H1 (cell line): ENCODE measurements around the gene RSF1. TPM values are rescaled to one million over a fixed set of nuclear protein-coding genes. Genes with fewer than 3 reads are reported as not detected.

ENCODE experiments used
- CBX8 ChIP-seq: fragments of 300-800, 300-1000 bp; sonication (generic); IDR thresholded peaks from 2 replicates; pipeline ENCODE4 v1.7.1; 2016; ENCODE audit warnings: low read depth, low read length, borderline replicate concordance
- CHD1 ChIP-seq: IDR thresholded peaks from 2 replicates; pipeline ENCODE4 v1.6.1; 2012; ENCODE audit warnings: low read depth, low read length, improper control_type of control experiment
- GTF2F1 ChIP-seq: IDR thresholded peaks from 2 replicates; pipeline ENCODE4 v1.6.1; 2012; ENCODE audit warnings: low read depth, low read length, improper control_type of control experiment, borderline replicate concordance
- KDM4A ChIP-seq: IDR thresholded peaks from one replicate; pipeline ENCODE4 v1.7.1; 2012; ENCODE audit warnings: low read depth, mild to moderate bottlenecking, moderate library complexity, low read length, inconsistent platforms; ENCODE audit not compliant: severe bottlenecking
- KDM5A ChIP-seq: fragments of 200-600 bp; IDR thresholded peaks from 2 replicates; pipeline ENCODE4 v1.7.1; 2012; ENCODE audit warnings: mild to moderate bottlenecking, low read length, inconsistent platforms, mixed read lengths
- NANOG ChIP-seq: IDR thresholded peaks from 2 replicates; pipeline ENCODE4 v1.6.1; 2011; ENCODE audit warnings: low read length, low read depth, mild to moderate bottlenecking, inconsistent platforms; ENCODE audit not compliant: insufficient read depth, poor library complexity, severe bottlenecking
- PHF8 ChIP-seq: fragments of 200-600 bp; sonication (generic); conservative IDR thresholded peaks from 2 replicates; pipeline ENCODE4 v1.7.1; 2012; ENCODE audit warnings: low read depth, mild to moderate bottlenecking, inconsistent platforms, low read length, moderate library complexity
- POLR2A ChIP-seq, 2 experiments: IDR thresholded peaks; 1 replicate in 1 of 2; 2 replicates in 1 of 2; pipeline ENCODE4 v1.6.1; 2011; ENCODE audit warnings: low read depth in 2 of 2, low read length in 2 of 2, mild to moderate bottlenecking in 2 of 2; ENCODE audit errors: control extremely low read depth in 1 of 2
- SIRT6 ChIP-seq: IDR thresholded peaks from one replicate; pipeline ENCODE4 v1.7.1; 2012; ENCODE audit warnings: low read length, inconsistent platforms
- SIX5 ChIP-seq: IDR thresholded peaks from 2 replicates; pipeline ENCODE4 v1.6.1; 2011; ENCODE audit warnings: mild to moderate bottlenecking, low read depth, low read length
- SP1 ChIP-seq: IDR thresholded peaks from 2 replicates; pipeline ENCODE4 v1.6.1; 2011; ENCODE audit warnings: low read depth, low read length
- SP2 ChIP-seq: IDR thresholded peaks from 2 replicates; pipeline ENCODE4 v1.6.1; 2012; ENCODE audit warnings: mild to moderate bottlenecking, low read length, inconsistent platforms
- SRF ChIP-seq: IDR thresholded peaks from 2 replicates; pipeline ENCODE4 v1.6.1; 2011; ENCODE audit warnings: mild to moderate bottlenecking, low read depth, low read length, moderate library complexity
- TEAD4 ChIP-seq: IDR thresholded peaks from 2 replicates; pipeline ENCODE4 v1.6.1; 2012; ENCODE audit warnings: low read depth, low read length, inconsistent platforms, mixed read lengths
- YY1 ChIP-seq: IDR thresholded peaks from 2 replicates; pipeline ENCODE4 v1.6.1; 2011; ENCODE audit warnings: low read depth, mild to moderate bottlenecking, low read length
- polyA plus RNA-seq, 7 experiments: library from polyadenylated mRNA; depleted of rRNA in 3 of 7; stranded (reverse) in 5 of 7; unstranded in 2 of 7; fragments of >200 nt in 5 of 7; fragments of 200-250 nt in 2 of 7; gene quantifications; 1 replicate in 5 of 7; 2 replicates in 1 of 7; 4 replicates in 1 of 7; pipeline versions ENCODE4 v1.2.1 to v1.2.3, GENCODE V29; 2011 to 2013; ENCODE audit warnings: missing spikeins in 2 of 7, mixed read lengths in 2 of 7
- total RNA-seq: library from RNA; stranded (reverse); fragmentation: NEBNext Ultra II Directional; extraction: Animal tissue kit (Norgen Biotek cat#: 25700); gene quantifications from 2 replicates; pipeline ENCODE4 v1.2.1, GENCODE V29; 2021

The RSF1 gene
- total and polyA plus RNA-seq, 2 of the 8 experiments (the other 6 are each of a cell fraction or from before 2014, with no cell fraction given) = 17.8 to 87.9 TPM

- TF ChIP-seq PHF8 (peak; percentile 85), TEAD4 (no peak; the same call in 1 of the 2 replicates), SIRT6 (no peak), SRF (no peak), SP2 (peak; percentile 72), SP1 (peak; percentile 28; the same call in 1 of the 2 replicates), YY1 (peak; percentile 68), CHD1 (no peak), GTF2F1 (0 out of 2 replicates have a peak, but pooled peaks have one; percentile 49), SIX5 (no peak), KDM5A (no peak), CBX8 (no peak), KDM4A (peak; percentile 93), POLR2A (IDR thresholded peaks at IDR 0.05; ENCODE audit: control extremely low read depth in 1 of 2, low read depth in 2 of 2, low read length in 2 of 2) (peak; percentile 81 to 95), NANOG (no peak)
Observed at GRCh38 chr11:77637345-77638165, 183.0 kb downstream of the RSF1 start, which contains the start of gene CLNS1A (continued).
